Stimulated activated naive CD4-positive, alpha-beta T cell treated with Interleukin-2 at 50 U/mL for 16 hours (primary cell): ENCODE data around the gene TSPEAR.

ENCODE experiments used
- DNase-seq: peaks from one replicate; lab custom pipeline; 2025; lab: John Stamatoyannopoulos, UW

The TSPEAR gene

GRCh38 chr21:44711327-44712202 lies at the start of gene TSPEAR:
TSPEAR (minus strand) TSS chr21:44711572; CDS start chr21:44711514, 58 bp downstream.
- DNase-seq = no peak

GRCh38 chr21:44760376-44760775 lies 49.0 kb upstream of the TSPEAR start:
- DNase-seq = no peak

GRCh38 chr21:44759628-44760285 lies 48.4 kb upstream of the TSPEAR start:
- no peak for DNase-seq

- no peak for DNase-seq
Observed at GRCh38 chr21:44758781-44759627, 47.6 kb upstream of the TSPEAR start.

- no peak for DNase-seq
Observed at GRCh38 chr21:44758141-44758561, 46.8 kb upstream of the TSPEAR start.

GRCh38 chr21:44757731-44758130 lies 46.4 kb upstream of the TSPEAR start:
- no peak for DNase-seq

GRCh38 chr21:44756423-44757185 lies 45.2 kb upstream of the TSPEAR start:
- no peak for DNase-seq

GRCh38 chr21:44755227-44755626 lies 43.9 kb upstream of the TSPEAR start:
- DNase-seq = no peak

GRCh38 chr21:44753357-44753756 lies 42.0 kb upstream of the TSPEAR start:
- no peak for DNase-seq

GRCh38 chr21:44752671-44753235 lies 41.4 kb upstream of the TSPEAR start:
- no peak for DNase-seq

- no peak for DNase-seq
Observed at GRCh38 chr21:44751799-44752636, 40.6 kb upstream of the TSPEAR start.

GRCh38 chr21:44751186-44751798 lies 39.9 kb upstream of the TSPEAR start:
- no peak for DNase-seq

- no peak for DNase-seq
Observed at GRCh38 chr21:44750675-44751025, 39.3 kb upstream of the TSPEAR start.

GRCh38 chr21:44749759-44750674 lies 38.6 kb upstream of the TSPEAR start:
- DNase-seq = no peak

GRCh38 chr21:44749116-44749758 lies 37.9 kb upstream of the TSPEAR start:
- DNase-seq = no peak

- DNase-seq = no peak
Observed at GRCh38 chr21:44748621-44749020, 37.2 kb upstream of the TSPEAR start.

GRCh38 chr21:44742418-44743153 lies 31.2 kb upstream of the TSPEAR start:
- no peak for DNase-seq

- no peak for DNase-seq
Observed at GRCh38 chr21:44741921-44742320, 30.5 kb upstream of the TSPEAR start.
